Germinal center (tissue), 1 donor: Measurements from ENCODE around the gene CEP164.
"Not testable (repeated sequence)": the region's sequence is repeated elsewhere in the genome, so short reads cannot be mapped to it uniquely, and the experiment has no call there.

ENCODE experiments used
- DNase-seq: peaks from one replicate; pipeline ENCODE4 v3.0.0; 2012; ENCODE audit warnings: mixed read lengths, low spot score

Gene CEP164

DNA sequence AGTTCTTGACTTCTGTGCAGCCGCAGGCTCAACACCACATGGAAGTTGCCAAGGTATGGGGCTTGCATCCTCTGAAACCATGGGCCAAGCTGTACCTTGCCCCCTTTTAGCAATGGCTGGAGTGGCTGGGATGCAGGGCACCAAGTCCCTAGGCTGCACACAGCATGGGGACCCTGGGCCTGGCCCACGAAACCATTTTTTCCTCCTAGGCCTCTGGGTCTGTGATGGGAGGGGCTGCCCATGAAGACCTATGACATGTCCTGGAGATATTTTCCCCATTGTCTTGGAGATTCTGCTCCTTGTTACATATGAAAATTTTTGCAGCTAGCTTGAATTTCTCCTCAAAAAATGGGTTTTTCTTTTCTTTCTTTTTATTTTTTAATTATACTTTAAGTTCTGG, 71.0 kb downstream of the CEP164 start:
- DNase-seq: not testable (repeated sequence)

GRCh38 chr11:117399100-117399840, 71.6 kb downstream of the CEP164 start:
- not testable (repeated sequence) for DNase-seq

DNA sequence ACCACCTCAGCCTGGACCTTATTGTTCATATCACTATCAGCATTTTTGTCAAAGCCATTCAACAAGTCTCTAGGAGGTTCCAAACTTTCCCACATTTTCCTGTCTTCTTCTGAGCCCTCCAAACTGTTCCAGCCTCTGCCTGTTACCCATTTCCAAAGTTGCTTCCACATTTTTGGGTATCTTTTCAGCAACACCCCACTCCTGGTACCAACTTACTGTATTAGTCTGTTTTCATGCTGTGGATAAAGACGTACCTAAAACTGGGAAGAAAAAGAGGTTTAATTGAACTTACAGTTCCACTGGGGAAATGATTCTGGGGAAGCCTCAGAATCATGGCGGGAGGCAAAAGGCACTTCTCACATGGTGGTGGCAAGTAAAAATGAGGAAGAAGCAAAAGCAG, 78.2 kb downstream of the CEP164 start:
- DNase-seq: not testable (repeated sequence)

DNA sequence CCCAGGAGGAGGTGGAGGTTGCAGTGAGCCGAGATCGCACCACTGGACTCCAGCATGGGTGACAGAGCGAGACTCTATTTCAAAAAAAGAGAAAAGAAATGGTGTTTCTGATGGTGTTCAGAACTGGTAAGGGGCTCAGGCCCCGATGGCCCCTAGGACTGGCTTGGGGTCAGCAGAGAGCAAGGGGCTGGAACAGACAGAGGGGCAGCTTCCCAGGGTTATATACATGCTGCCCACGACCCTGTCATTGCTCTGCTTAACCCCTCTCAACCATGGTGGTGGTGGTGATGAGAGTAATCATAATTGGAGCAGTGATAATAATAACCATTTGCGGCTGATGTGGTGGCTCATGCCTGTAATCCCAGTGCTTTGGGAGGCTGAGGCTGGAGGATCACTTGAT, 79.4 kb downstream of the CEP164 start:
- DNase-seq: no peak

GRCh38 chr11:117408356-117408755, 80.7 kb downstream of the CEP164 start:
- DNase-seq: no peak

DNA sequence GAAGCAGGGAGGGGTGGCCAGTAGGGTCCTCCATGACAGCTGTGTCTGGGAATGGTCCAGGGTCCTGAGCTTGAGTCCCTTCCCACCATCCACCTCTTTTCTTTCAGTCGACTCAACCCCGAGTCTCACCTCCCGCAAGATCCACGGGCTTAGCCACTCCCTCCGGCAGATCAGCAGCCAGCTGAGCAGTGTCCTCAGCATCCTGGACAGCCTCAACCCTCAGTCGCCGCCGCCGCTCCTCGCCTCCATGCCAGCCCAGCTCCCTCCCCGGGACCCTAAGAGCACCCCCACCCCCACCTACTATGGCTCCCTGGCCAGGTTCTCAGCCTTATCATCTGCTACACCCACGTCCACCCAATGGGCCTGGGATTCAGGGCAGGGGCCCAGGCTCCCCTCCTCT, 81.9 kb downstream of the CEP164 start:
- DNase-seq: no peak

GRCh38 chr11:117410238-117410637, 82.6 kb downstream of the CEP164 start:
- no peak for DNase-seq

- no peak for DNase-seq
Measured at GRCh38 chr11:117410861-117411710, 83.4 kb downstream of the CEP164 start.

- no peak for DNase-seq
Measured at GRCh38 chr11:117411736-117412135, 84.1 kb downstream of the CEP164 start.

DNA sequence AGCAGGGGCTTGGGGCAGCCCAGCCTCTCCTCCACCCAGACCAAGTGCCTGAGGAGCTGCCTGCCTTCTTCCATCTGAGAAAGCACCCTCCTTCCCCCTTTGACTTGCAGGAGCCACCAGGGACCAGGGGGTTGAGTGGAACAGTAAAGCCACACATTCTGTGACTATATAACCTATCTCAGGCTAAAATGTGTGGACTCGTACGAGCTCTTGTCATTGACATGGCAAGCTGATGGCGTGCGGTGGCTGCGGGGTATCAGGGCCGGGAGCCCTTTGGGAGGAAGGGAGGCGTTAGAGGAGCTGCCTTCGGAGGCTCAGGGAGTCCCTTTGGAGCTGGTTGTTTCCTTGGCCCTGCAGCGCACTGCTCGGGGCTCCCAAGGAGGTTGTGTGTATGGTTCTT, 84.5 kb downstream of the CEP164 start:
- DNase-seq: no peak

DNA sequence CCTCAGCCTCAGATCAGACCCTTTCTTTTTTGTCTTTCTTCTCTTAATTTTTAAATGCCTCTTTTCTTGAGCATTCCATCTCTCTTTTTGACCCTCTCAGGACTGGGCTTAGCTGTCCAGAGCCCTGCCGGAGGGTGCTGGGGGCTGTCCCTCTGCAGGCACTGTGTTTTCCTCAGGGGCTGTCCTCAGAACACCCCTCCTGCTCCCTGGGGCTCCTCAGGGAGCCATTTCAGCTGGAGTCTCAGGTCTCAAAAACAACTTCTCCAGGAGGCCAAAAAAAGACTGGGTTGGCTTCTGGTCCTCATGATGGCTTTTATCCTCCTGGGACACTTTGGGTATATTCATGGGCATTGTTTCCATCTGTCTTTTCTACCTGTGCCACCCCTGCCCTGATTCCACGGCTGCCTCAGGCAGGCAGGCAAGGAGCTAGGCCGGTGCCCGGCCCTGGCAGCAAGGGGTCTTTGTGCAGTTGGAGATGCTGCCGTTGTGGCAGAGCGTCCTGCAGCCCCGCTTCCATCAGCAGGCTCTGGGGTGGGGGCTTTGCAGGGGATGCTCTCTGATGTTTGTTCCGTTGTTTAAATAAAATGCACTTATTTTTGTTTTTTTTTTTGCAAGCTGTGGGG, 85.1 kb downstream of the CEP164 start:
- DNase-seq: no peak

GRCh38 chr11:117413616-117414015, 86.0 kb downstream of the CEP164 start:
- DNase-seq: no peak

- DNase-seq: no peak
Measured at GRCh38 chr11:117414724-117415123, 87.1 kb downstream of the CEP164 start.

DNA sequence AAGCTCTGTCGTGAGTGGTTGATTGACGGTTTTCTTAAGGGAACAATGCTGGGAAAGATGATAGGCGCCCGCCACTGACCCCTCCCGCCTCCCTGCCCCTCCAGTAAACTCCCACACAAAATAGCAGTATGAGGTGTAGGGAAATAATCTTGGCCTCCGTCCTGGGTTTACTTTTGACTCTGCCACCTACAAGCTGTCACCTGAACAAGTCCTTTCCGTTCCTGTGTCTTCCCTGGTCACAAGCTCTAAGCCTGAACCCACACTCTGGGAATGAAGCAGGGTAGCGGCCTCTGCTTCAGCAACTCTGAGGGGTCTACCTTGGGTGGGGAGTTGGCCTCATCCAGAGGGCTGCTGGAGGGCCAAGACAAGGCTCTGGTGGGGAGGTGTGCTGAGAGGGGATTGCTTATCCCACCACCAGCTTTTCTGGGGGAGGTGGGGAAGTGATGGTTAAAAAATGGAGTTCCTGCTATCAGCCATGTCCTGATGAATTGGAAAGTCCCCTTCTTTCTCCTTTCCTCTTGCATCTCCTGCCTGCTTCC, 87.8 kb downstream of the CEP164 start:
- no peak for DNase-seq

DNA sequence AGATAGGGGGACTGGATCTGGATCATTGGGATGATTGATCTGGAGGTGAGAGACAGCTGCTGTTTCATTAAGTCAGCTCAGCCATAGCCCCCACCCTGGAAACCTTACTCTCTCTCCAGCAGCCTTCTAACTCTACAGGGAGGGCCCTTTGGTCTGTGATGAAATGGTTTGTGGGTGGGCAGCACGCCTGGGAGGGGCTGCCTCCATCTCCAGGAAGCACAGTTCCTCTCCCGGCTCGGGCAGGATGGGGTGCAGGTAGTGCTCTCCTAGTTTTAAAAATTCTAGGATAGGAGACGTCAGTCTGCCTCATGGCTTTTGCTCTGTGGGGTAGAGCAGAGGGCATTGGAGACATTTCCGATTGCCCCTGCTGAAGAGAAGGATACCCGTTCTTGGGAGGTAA, 89.7 kb downstream of the CEP164 start:
- DNase-seq: no peak

DNA sequence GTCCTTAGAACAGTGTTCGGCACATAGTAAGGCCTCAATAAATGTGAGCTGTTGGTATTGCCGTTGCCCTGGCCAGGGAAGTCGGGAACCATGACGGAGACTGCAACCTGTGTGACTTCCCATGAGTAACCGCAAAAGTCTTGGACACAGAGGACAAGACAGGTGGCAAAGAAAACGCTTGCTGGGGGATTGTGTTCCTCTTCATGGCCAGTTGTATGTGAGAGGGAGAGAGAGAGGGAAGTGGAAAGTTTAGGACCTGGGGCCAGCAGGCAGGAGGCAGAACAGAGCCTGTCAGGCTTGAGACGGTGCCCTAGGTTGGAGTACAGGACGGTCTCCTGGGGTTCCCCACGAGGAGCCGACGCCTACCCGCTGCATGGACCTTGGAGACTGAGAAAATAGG, 90.2 kb downstream of the CEP164 start:
- no peak for DNase-seq

DNA sequence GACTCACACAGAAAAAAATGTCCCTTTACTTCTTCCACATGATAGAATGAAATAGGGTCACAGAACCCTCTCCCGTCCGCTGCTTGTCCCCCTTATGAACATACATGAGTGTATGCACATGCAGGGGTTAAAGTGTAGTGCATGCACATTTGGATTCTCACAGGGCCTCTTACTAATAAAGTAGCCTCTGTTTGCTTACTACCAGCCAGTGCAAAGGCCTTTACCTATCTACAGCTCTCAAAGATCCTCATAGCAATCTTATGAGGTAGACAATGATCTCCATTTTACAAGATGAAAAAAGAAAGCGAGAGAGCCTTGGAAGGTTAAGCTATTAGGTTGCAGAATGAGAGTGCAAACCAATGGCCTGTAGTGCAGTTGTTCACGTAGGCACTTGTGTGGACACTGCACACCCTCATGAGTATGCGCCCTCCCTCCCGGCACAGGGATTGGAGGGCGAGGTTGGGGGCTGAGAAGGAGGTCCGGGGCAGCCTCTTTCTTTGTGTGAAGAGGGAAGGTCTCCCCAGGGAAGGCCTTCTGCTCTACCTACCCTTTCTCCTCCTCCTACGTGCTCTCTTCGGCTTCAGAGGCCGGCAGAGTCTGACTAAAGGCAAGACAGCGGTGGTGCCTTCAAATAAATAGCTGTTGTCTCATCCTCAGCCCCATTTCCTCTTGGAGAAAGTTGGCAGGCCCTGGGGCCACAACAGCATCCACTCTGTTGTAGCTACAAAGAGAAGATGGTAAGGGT, 91.3 kb downstream of the CEP164 start:
- no peak for DNase-seq

- DNase-seq: no peak
Measured at GRCh38 chr11:117419482-117420142, 92.0 kb downstream of the CEP164 start.

DNA sequence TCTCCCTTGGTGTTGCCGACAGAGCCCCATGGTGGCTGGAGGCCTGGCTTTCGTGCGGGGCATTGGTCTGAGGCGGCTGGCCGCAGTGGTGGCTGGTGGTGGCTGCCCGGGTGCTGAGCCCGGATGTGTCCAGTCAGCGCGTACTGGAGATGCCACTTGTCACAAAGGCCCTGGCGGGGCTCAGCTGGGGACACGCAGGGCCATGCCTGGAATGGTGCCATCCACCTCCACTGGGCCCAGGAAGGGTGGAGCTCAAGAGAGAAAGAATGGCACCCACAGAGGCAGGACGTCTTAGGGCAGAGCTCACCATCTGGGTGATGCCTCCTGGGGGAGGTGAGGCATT, 92.5 kb downstream of the CEP164 start:
- DNase-seq: no peak

DNA sequence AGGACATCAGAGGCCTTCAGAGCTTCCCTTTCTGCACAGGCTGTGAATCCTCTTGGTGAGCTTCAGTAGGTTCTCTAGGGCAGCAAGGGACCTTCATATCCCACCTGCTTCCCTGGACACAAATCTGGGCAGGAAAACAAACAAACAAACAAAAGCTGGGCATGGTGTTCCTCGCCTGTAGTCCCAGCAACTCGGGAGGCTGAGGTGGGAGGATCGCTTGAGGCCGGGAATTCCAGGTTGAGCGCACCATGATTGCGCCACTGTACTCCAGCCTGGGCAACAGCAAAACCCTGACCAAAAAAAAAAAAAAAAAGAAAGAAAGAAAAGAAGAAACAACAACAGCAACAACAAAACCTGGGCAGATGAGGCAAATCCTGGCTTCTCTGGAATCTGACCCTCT, 92.9 kb downstream of the CEP164 start:
- DNase-seq: no peak

- DNase-seq: no peak
Measured at GRCh38 chr11:117421041-117421440, 93.4 kb downstream of the CEP164 start.

DNA sequence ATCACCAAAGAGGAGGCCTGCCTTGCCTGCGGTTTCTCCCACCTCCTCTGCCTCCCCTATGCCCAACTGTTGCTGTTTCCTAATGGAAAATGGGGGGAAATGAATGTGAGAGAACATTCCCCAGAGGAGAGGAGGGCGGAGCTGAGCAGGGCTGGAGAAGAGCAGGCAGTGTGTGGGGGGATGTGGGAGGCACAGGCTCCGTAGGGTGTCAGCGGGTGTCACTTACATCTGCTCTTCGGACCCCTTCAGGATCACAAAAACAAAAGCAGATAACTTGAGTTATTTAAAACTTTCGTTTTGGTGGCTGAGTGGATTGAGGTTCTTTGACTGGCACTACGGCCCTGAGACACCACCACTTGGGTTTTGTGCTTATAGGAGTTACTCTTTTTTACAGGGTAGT, 93.8 kb downstream of the CEP164 start:
- no peak for DNase-seq
